COLO668 (cell line): ENCODE results near the gene OR6C75.
"Not testable (repeated sequence)": the region's sequence is repeated elsewhere in the genome, so short reads cannot be mapped to it uniquely, and the experiment has no call there.

Experiments
- DNase-seq: peaks from one replicate; lab custom pipeline; 2025; ENCODE audit not compliant: unreplicated experiment; lab: John Stamatoyannopoulos, UW

Gene OR6C75

GRCh38 chr12:55362675-55363074 lies at the start of gene OR6C75:
TSS of gene OR6C75 (plus strand) at chr12:55362975. CDS start at chr12:55365111, 2,136 bp downstream.
- DNase-seq, result no peak

- no peak for DNase-seq
Measured at GRCh38 chr12:55314043-55314442, 48.7 kb upstream of the OR6C75 start, which contains the start of gene OR6C1. TSS of gene OR6C1 (plus strand) at chr12:55314343. CDS start at chr12:55320600, 6,257 bp downstream.

- no peak for DNase-seq
Measured at GRCh38 chr12:55320201-55320600, 42.6 kb upstream of the OR6C75 start.

- not testable (repeated sequence) for DNase-seq
Measured at GRCh38 chr12:55325801-55326200, 37.0 kb upstream of the OR6C75 start.

- no peak for DNase-seq
Measured at GRCh38 chr12:55330446-55330845, 32.3 kb upstream of the OR6C75 start, which contains the start of gene OR6C3. TSS of gene OR6C3 (plus strand) at chr12:55330746. CDS start at chr12:55331701, 955 bp downstream.

GRCh38 chr12:55336002-55336401 lies 26.8 kb upstream of the OR6C75 start:
- DNase-seq, result no peak

- DNase-seq, result not testable (repeated sequence)
Measured at GRCh38 chr12:55355338-55355737, 7.4 kb upstream of the OR6C75 start.

GRCh38 chr12:55365086-55365485 lies 2.3 kb downstream of the OR6C75 start:
- DNase-seq, result no peak

GRCh38 chr12:55372521-55372920 lies 9.7 kb downstream of the OR6C75 start:
- no peak for DNase-seq

- DNase-seq, result no peak
Measured at GRCh38 chr12:55385891-55386290, 23.1 kb downstream of the OR6C75 start.

- DNase-seq, result no peak
Measured at GRCh38 chr12:55392032-55392795, 29.4 kb downstream of the OR6C75 start.

GRCh38 chr12:55396326-55396725 lies 33.6 kb downstream of the OR6C75 start:
- no peak for DNase-seq

GRCh38 chr12:55400229-55400628 lies 37.5 kb downstream of the OR6C75 start, which contains the start of gene OR6C65:
TSS of gene OR6C65 (plus strand) at chr12:55400529. CDS start at chr12:55400529, 0 bp downstream.
- DNase-seq, result no peak

- no peak for DNase-seq
Measured at GRCh38 chr12:55407866-55408265, 45.1 kb downstream of the OR6C75 start.

GRCh38 chr12:55409133-55409532 lies 46.4 kb downstream of the OR6C75 start:
- not testable (repeated sequence) for DNase-seq

- not testable (repeated sequence) for DNase-seq
Measured at GRCh38 chr12:55412138-55412537, 49.4 kb downstream of the OR6C75 start.

- DNase-seq, result not testable (repeated sequence)
Measured at GRCh38 chr12:55413498-55414388, 51.0 kb downstream of the OR6C75 start.

GRCh38 chr12:55414396-55414823 lies 51.6 kb downstream of the OR6C75 start:
- DNase-seq, result not testable (repeated sequence)

GRCh38 chr12:55414889-55415288 lies 52.1 kb downstream of the OR6C75 start:
- not testable (repeated sequence) for DNase-seq

GRCh38 chr12:55416961-55417360 lies 54.2 kb downstream of the OR6C75 start:
- DNase-seq, result no peak
